HL-60 (cell line): Measurements from ENCODE around the gene NPEPL1.

Source experiments
- CTCF ChIP-seq: IDR thresholded peaks from one replicate; pipeline ENCODE4 v1.5.1; 2011; ENCODE audit warnings: low read length, control low read depth, inconsistent platforms; ENCODE audit not compliant: insufficient read depth
- POLR2AphosphoS5 ChIP-seq: IDR thresholded peaks from 2 replicates; pipeline ENCODE4 v1.6.1; 2012; ENCODE audit warnings: low read depth
- REST ChIP-seq: IDR thresholded peaks from 2 replicates; pipeline ENCODE4 v1.6.1; 2012; ENCODE audit warnings: low read depth; ENCODE audit not compliant: insufficient replicate concordance
- SPI1 ChIP-seq: IDR thresholded peaks from 2 replicates; pipeline ENCODE4 v1.6.1; 2012; ENCODE audit warnings: low read depth, mild to moderate bottlenecking, borderline replicate concordance

GRCh38 chr20:58676161-58676560 lies 16.4 kb upstream of the NPEPL1 start:
- TF ChIP-seq CTCF (no peak), REST (no peak), POLR2AphosphoS5 (no peak), SPI1 (no peak)
